Measurements from ENCODE around the gene KIF26B. TPM values are rescaled to one million over a fixed set of nuclear protein-coding genes. Genes with fewer than 3 reads are reported as not detected.
"Not testable (repeated sequence)": the region's sequence is repeated elsewhere in the genome, so short reads cannot be mapped to it uniquely, and the experiment has no call there.

The KIF26B gene
- total RNA-seq, 1 donor from 2014 or later, result 5.1 TPM

- H3K27ac Mint-ChIP-seq, result no peak overlapping the region
- no peak for TF ChIP-seq CTCF (IDR thresholded peaks at IDR 0.05; ENCODE audit: unreplicated experiment)
- H3K9me3 Mint-ChIP-seq (ENCODE audit: low read depth), result no peaks in the 10 kb centered on the region
- H3K4me3 Mint-ChIP-seq (ENCODE audit: low read depth), result no peak overlapping the region
- no peaks in the 10 kb centered on the region for H3K4me1 Mint-ChIP-seq (ENCODE audit: low read depth)
- H3K36me3 Mint-ChIP-seq (ENCODE audit: insufficient read depth), result peaks cover 2% of the 10 kb centered on the region
- no peak for DNase-seq (ENCODE audit: low spot score, unreplicated experiment)
- H3K27me3 Mint-ChIP-seq, result no peaks in the 10 kb centered on the region
Observed at GRCh38 chr1:245707941-245708340, 553.2 kb downstream of the KIF26B start.

GRCh38 chr1:245710961-245711903 lies 556.4 kb downstream of the KIF26B start:
- H3K27me3 Mint-ChIP-seq, result no peaks in the 10 kb centered on the region
- H3K4me3 Mint-ChIP-seq (ENCODE audit: low read depth), result no peak overlapping the region
- no peaks in the 10 kb centered on the region for H3K9me3 Mint-ChIP-seq (ENCODE audit: low read depth)
- DNase-seq (ENCODE audit: low spot score, unreplicated experiment), result no peak
- H3K4me1 Mint-ChIP-seq (ENCODE audit: low read depth), result no peaks in the 10 kb centered on the region
- no peak for TF ChIP-seq CTCF (IDR thresholded peaks at IDR 0.05; ENCODE audit: unreplicated experiment)
- no peaks in the 10 kb centered on the region for H3K36me3 Mint-ChIP-seq (ENCODE audit: insufficient read depth)
- H3K27ac Mint-ChIP-seq, result no peak overlapping the region

- H3K4me1 Mint-ChIP-seq (ENCODE audit: low read depth); H3K27ac Mint-ChIP-seq; H3K36me3 Mint-ChIP-seq (ENCODE audit: insufficient read depth); DNase-seq (ENCODE audit: low spot score, unreplicated experiment); H3K27me3 Mint-ChIP-seq; H3K4me3 Mint-ChIP-seq (ENCODE audit: low read depth); H3K9me3 Mint-ChIP-seq (ENCODE audit: low read depth): not testable (repeated sequence)
Observed at GRCh38 chr1:245714027-245714426, 559.2 kb downstream of the KIF26B start.

GRCh38 chr1:245715291-245715701 lies 560.5 kb downstream of the KIF26B start:
- Mint-ChIP-seq H3K27me3 (no peaks in the 10 kb centered on the region), H3K36me3 (ENCODE audit: insufficient read depth) (no peaks in the 10 kb centered on the region), H3K4me3 (ENCODE audit: low read depth) (no peak overlapping the region), H3K4me1 (ENCODE audit: low read depth) (no peaks in the 10 kb centered on the region), H3K27ac (peak overlapping the region; percentile 69), H3K9me3 (ENCODE audit: low read depth) (no peaks in the 10 kb centered on the region)
- TF ChIP-seq CTCF (IDR thresholded peaks at IDR 0.05; ENCODE audit: unreplicated experiment), result no peak
- DNase-seq (ENCODE audit: low spot score, unreplicated experiment), result no peak

- Mint-ChIP-seq H3K4me3 (ENCODE audit: low read depth) (no peak overlapping the region), H3K27me3 (no peaks in the 10 kb centered on the region), H3K9me3 (ENCODE audit: low read depth) (no peaks in the 10 kb centered on the region), H3K4me1 (ENCODE audit: low read depth) (no peaks in the 10 kb centered on the region), H3K36me3 (ENCODE audit: insufficient read depth) (no peaks in the 10 kb centered on the region), H3K27ac (no peak overlapping the region)
- no peak for DNase-seq (ENCODE audit: low spot score, unreplicated experiment)
- TF ChIP-seq CTCF (IDR thresholded peaks at IDR 0.05; ENCODE audit: unreplicated experiment), result no peak
Observed at GRCh38 chr1:245715970-245716369, 561.2 kb downstream of the KIF26B start.

GRCh38 chr1:245716561-245716960 lies 561.8 kb downstream of the KIF26B start:
- no peak overlapping the region for H3K27ac Mint-ChIP-seq
- no peak for TF ChIP-seq CTCF (IDR thresholded peaks at IDR 0.05; ENCODE audit: unreplicated experiment)
- H3K36me3 Mint-ChIP-seq (ENCODE audit: insufficient read depth), result no peaks in the 10 kb centered on the region
- H3K4me3 Mint-ChIP-seq (ENCODE audit: low read depth), result no peak overlapping the region
- no peaks in the 10 kb centered on the region for H3K9me3 Mint-ChIP-seq (ENCODE audit: low read depth)
- H3K27me3 Mint-ChIP-seq, result no peaks in the 10 kb centered on the region
- H3K4me1 Mint-ChIP-seq (ENCODE audit: low read depth), result no peaks in the 10 kb centered on the region
- DNase-seq (ENCODE audit: low spot score, unreplicated experiment), result no peak

Data from progenitor cell of endocrine pancreas (in vitro differentiated cells).